Inferior parietal cortex (tissue), 1 donor: ENCODE results near the gene TMEM221.

Source experiments
- DNase-seq: peaks from one replicate; pipeline ENCODE4 v3.0.0-alpha.2; 2016; ENCODE audit errors: extremely low spot score

Gene TMEM221

DNA sequence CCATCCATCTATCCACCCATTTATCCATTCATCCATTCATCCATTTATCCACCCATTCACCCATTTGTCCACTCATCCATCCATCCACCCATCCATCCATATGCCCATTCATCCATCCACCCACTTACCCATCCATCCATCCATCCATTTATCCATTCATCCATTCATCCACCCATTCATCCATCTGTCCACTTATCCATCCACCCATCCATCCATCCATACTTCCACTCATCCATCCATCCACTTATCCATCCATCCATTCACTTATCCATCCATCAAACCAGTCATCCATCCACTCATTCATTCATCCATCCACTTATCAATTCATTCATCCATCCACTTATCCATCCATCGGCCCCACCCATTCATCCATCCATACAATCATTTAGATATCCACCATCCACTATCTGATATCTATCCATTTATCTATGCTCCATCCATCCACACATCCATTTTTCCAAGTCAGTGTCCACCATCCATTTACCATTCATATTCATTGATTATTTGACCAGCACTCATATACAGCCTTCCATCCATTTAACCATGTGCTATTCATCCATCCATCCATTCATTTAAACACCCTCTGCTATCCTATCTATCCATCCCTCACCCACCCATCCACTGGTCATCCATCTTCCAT lies 2.8 kb downstream of the TMEM221 start:
- no peak for DNase-seq

GRCh38 chr19:17441241-17442021 lies 7.0 kb downstream of the TMEM221 start:
- DNase-seq, result no peak

DNA sequence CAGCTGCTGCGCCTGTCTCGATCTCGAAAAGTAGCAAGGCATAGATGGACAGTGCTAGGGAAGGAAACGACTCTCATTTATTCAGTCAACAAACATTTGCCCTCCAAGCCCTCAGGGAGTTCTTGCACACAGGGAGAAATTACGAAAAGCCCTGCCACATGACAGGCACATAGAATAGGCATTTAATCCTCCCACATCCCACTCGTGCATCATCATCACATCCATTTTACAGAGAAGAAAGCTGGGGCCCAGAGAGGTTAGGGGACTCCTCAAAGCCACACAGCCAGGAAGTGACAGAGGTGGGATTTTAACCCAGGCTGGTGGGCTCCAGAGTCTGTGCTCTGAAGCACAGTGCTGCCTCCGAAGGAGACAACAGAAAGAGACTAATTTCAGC lies 11.6 kb downstream of the TMEM221 start:
- DNase-seq, result no peak

- no peak for DNase-seq
These were observed 12.2 kb downstream of the TMEM221 start for GRCh38 chr19:17436094-17436873.

DNA sequence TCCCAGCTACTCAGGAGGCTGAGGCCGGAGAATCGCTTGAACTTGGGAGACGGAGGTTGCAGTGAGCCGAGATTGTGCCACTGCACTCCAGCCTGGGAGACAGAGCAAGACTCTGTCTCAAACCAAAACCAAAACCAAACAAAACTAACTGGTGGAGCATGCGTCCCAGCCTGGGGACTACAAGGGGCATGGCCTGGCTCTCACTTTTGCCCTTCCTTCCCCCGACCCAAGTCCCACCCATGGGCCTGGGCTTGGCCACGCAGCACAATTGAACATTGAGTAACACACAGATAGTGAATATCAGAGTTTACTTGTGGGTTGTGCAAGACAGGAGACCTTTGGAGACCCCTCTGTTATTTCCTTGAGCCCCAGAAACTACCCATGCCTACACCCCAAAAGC lies 13.2 kb downstream of the TMEM221 start:
- DNase-seq, result no peak

- DNase-seq, result no peak
These were observed 17.1 kb downstream of the TMEM221 start for GRCh38 chr19:17431417-17431816.

- DNase-seq, result no peak
These were observed 18.8 kb downstream of the TMEM221 start for GRCh38 chr19:17429641-17430113.

GRCh38 chr19:17424743-17425365 lies 23.6 kb downstream of the TMEM221 start:
- DNase-seq, result no peak

GRCh38 chr19:17423429-17424208 lies 24.8 kb downstream of the TMEM221 start:
- DNase-seq, result no peak

GRCh38 chr19:17421942-17422341 lies 26.5 kb downstream of the TMEM221 start:
- no peak for DNase-seq

DNA sequence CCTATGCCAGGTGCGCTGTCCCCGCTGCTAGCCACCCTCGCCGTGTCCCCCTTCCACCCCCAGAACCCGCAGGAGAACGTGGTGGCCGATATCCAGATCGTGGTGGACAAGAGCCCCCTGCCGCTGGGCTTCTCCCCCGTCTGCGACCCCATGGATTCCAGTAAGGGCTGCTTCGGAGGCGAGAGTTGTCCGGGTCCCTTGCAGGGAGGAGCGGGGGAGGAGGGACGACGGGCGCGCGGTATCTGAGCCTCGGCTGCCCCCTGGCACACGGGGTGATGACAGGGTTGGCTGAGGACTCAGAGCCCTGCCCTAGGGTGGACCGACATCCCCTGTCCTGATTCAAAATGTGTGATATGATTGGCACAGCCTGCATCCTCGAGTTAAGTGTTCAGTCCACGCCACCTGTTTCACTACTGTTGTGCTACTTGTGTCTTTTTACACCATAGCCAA lies 28.0 kb downstream of the TMEM221 start:
- no peak for DNase-seq

- DNase-seq, result peak; percentile 99
These were observed 28.6 kb downstream of the TMEM221 start, which contains the start of gene MVB12A for GRCh38 chr19:17419621-17420474. Gene MVB12A, plus strand, starts transcription at chr19:17420047. Its CDS starts 89 bp downstream, at chr19:17420136.

DNA sequence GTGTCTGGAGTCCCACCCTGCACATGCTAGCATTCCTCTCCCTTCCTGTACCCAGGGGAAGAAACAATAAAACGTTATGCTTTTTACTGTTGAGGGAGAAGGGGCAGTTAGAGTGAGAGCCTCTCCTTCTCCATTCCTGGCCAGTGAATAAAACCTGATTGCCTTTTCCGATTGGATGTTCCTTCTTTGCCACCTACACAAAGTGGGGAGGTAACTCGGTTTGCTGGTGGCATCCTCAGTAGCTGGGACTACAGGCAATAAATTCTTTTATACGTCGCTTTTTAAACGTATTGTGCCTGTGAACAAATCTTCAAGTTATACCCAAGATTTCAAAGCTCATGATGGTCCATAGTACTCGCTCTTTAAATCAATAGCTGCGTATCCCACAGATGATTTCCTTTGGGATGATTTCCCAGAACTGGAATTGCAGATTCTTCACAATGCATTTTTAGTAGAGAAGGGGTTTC lies 29.3 kb downstream of the TMEM221 start:
- no peak for DNase-seq

DNA sequence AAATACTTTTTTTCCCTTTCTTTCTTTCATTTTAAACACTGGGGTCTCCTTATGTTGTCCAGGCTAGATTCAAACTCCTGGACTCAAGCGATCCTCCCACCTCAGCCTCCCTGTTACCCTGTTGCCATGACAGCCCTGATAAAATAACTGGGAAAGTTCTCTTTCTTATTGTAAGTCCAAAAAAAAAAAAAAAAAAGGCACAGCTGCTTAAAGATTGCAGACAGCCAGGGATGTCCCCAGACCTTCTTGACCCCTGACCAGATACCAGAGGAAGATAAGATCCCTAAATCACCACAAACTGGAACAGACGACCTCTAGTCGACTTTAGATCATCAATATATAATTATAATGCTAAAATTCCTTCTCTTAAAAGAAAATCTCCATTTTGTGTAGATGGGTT lies 29.8 kb downstream of the TMEM221 start:
- no peak for DNase-seq

DNA sequence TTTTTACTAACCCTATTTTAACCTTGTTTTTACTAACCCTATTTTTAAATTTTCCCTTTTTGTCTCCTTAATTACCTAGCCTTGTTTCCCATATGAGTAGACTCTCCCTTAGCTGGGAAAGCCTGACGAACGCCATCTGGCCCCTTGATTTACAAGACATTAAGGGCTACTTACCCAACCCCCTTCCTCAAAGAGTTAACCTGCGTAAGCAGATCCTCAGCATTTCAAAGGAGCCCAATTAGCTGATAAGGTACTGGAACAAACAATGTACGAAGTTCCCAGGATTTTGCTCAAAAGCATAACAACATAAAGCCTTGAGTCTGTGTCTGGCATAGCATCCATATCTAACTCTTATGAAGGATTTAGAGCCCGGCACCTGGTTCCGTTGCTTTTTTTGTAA lies 33.3 kb downstream of the TMEM221 start:
- no peak for DNase-seq

DNA sequence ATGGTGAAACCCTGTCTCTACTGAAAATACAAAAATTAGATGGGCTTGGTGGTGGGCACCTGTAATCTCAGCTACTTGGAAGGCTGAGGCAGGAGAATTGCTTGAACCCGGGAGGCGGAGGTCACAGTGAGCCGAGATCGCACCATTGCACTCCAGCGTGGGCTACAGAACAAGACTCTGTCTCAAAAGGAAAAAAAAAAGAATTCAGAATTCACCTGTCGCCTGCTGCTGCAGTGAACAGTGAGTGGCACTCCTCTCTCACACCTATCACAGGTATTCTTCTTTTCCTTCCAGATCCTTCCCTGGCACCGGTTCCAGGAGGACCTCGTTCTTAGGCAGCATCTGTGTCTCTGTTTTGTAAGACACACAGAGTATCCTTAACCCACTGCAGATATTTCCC lies 34.4 kb downstream of the TMEM221 start:
- DNase-seq, result no peak

DNA sequence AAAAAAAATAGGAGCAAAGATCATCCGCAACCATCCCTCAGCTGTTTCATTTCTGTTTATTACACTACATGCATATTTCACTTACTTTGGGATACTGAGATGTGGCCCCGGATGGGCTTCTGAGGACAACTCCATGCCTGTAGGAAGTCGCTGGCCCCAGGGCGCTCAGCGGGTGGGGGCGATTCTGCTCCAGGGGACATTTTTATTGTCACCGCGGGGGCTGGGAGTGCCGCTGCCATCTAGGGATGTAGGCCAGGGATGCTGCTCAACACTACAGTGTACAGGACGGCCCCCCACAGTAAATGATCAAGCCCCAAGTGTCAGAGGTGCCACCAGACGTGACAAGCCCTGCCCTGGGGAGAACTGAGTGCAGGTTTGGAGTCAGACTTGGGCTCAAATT lies 36.7 kb downstream of the TMEM221 start:
- DNase-seq, result no peak

DNA sequence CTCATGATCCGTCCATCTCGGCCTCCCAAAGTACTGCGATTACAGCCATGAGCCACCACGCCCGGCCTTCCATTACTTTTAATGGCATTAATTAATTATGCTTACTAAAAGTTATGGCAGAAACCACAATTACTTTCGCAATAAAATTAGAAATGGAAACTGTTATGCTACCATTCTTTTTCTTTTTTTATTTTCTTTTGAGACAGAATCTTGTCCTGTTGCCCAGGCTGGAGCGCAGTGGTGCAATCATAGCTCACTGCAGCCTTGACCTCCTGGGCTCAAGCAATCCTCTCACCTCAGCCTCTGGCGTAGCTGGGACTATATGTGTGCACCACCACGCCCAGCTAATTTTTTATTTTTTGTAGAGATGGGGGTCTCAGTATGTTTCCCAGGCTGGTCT lies 38.5 kb downstream of the TMEM221 start:
- DNase-seq, result no peak

GRCh38 chr19:17406887-17407196 lies 41.6 kb downstream of the TMEM221 start:
- no peak for DNase-seq
